HepG2 (cell line): ENCODE results near the gene RHEBL1.

Experiments used
- CREB1 ChIP-seq, 2 experiments: fragments of 450-650 bp in 1 of 2; IDR thresholded peaks; 2 replicates each; pipeline ENCODE4 v1.6.1; 2016 to 2017; ENCODE audit warnings: control low read depth in 1 of 2, mild to moderate bottlenecking in 1 of 2, missing compliant biosample characterization in 1 of 2, missing genetic modification characterization in 1 of 2
- ELF1 ChIP-seq: sonication (generic); formaldehyde crosslinking; IDR thresholded peaks from 2 replicates; pipeline ENCODE4 v1.4.0; 2020; ENCODE audit warnings: missing genetic modification reagents
- EZH2 ChIP-seq: conservative IDR thresholded peaks from 2 replicates; pipeline ENCODE4 v1.6.1; 2012; ENCODE audit warnings: mild to moderate bottlenecking, low read depth, low read length, moderate library complexity
- GTF2F1 ChIP-seq: fragments of 150-350 bp; IDR thresholded peaks from 2 replicates; pipeline ENCODE4 v1.6.1; 2014; ENCODE audit warnings: low read length
- MTF2 ChIP-seq: sonication (generic); formaldehyde crosslinking; IDR thresholded peaks from 2 replicates; pipeline ENCODE4 v1.5.0; 2020; ENCODE audit warnings: missing genetic modification reagents, borderline replicate concordance
- PHF21A ChIP-seq: sonication (generic); formaldehyde crosslinking; IDR thresholded peaks from 2 replicates; pipeline ENCODE4 v1.5.0; 2020; ENCODE audit warnings: mild to moderate bottlenecking, missing genetic modification reagents
- SRSF9 ChIP-seq: fragments of 200-400 bp; formaldehyde crosslinking; IDR thresholded peaks from 2 replicates; pipeline ENCODE4 v1.6.1; 2018; ENCODE audit warnings: borderline replicate concordance, mild to moderate bottlenecking, low read depth, low read length; ENCODE audit not compliant: insufficient read depth, poor library complexity, severe bottlenecking
- ZBTB8A ChIP-seq: sonication (generic); formaldehyde crosslinking; IDR thresholded peaks from 2 replicates; pipeline ENCODE4 v1.4.0; 2020; ENCODE audit warnings: mild to moderate bottlenecking, low read depth, missing genetic modification reagents, borderline replicate concordance
- ZNF543 ChIP-seq: sonication (generic); formaldehyde crosslinking; IDR thresholded peaks from 2 replicates; pipeline ENCODE4 v1.4.0; 2020; ENCODE audit warnings: mild to moderate bottlenecking, missing genetic modification reagents
- TF ChIP-seq, protein P1 (sequence below): sonication (generic); formaldehyde crosslinking; IDR thresholded peaks from 2 replicates; pipeline ENCODE4 v1.5.0; 2020; ENCODE audit warnings: mild to moderate bottlenecking, missing genetic modification reagents, moderate library complexity
- TF ChIP-seq, protein P2 (sequence below): sonication (generic); formaldehyde crosslinking; IDR thresholded peaks from 2 replicates; pipeline ENCODE4 v1.5.0; 2020; ENCODE audit warnings: missing genetic modification reagents
- TF ChIP-seq, protein P3 (sequence below): sonication (generic); formaldehyde crosslinking; IDR thresholded peaks from 2 replicates; pipeline ENCODE4 v1.4.0; 2020; ENCODE audit warnings: mild to moderate bottlenecking, missing genetic modification reagents

DNA sequence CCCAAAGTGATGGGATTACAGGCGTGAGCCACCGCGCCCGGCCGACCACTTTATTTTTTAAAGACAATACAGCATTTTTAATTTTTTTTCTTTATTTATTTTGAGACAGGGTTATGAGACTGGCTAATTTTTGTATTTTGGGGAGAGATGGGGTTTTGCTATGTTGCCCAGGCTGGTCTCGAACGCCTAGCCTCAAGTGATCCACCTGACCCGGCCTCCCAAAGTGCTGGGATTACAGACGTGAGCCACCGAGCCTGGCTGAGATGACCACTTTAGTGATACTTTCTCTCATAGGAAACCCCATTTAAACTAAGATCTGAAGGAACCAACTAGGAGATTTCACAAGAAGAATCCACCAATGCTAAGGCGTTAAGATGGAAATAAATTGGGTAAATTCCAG lies 1.2 kb upstream of the RHEBL1 start:
- TF ChIP-seq SRSF9 = no peak
- TF ChIP-seq GTF2F1 = no peak
- no peak for TF ChIP-seq MTF2 (CRISPR knock-in tag)
- TF ChIP-seq, protein P1, sequence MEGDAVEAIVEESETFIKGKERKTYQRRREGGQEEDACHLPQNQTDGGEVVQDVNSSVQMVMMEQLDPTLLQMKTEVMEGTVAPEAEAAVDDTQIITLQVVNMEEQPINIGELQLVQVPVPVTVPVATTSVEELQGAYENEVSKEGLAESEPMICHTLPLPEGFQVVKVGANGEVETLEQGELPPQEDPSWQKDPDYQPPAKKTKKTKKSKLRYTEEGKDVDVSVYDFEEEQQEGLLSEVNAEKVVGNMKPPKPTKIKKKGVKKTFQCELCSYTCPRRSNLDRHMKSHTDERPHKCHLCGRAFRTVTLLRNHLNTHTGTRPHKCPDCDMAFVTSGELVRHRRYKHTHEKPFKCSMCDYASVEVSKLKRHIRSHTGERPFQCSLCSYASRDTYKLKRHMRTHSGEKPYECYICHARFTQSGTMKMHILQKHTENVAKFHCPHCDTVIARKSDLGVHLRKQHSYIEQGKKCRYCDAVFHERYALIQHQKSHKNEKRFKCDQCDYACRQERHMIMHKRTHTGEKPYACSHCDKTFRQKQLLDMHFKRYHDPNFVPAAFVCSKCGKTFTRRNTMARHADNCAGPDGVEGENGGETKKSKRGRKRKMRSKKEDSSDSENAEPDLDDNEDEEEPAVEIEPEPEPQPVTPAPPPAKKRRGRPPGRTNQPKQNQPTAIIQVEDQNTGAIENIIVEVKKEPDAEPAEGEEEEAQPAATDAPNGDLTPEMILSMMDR = no peak
- TF ChIP-seq, protein P2, sequence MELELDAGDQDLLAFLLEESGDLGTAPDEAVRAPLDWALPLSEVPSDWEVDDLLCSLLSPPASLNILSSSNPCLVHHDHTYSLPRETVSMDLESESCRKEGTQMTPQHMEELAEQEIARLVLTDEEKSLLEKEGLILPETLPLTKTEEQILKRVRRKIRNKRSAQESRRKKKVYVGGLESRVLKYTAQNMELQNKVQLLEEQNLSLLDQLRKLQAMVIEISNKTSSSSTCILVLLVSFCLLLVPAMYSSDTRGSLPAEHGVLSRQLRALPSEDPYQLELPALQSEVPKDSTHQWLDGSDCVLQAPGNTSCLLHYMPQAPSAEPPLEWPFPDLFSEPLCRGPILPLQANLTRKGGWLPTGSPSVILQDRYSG = no peak
- TF ChIP-seq ZBTB8A (CRISPR knock-in tag) = no peak
- no peak for TF ChIP-seq ELF1 (CRISPR knock-in tag)
- TF ChIP-seq EZH2 = no peak
- no peak for TF ChIP-seq CREB1 (IDR thresholded peaks at IDR 0.05)
- TF ChIP-seq CREB1 (CRISPR knock-in tag; IDR thresholded peaks at IDR 0.05) = no peak
- TF ChIP-seq, protein P3, sequence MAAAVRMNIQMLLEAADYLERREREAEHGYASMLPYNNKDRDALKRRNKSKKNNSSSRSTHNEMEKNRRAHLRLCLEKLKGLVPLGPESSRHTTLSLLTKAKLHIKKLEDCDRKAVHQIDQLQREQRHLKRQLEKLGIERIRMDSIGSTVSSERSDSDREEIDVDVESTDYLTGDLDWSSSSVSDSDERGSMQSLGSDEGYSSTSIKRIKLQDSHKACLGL = no peak
- TF ChIP-seq ZNF543 (CRISPR knock-in tag) = no peak
- no peak for TF ChIP-seq PHF21A
